Measurements from ENCODE around the gene APP.

Gene APP

DNA sequence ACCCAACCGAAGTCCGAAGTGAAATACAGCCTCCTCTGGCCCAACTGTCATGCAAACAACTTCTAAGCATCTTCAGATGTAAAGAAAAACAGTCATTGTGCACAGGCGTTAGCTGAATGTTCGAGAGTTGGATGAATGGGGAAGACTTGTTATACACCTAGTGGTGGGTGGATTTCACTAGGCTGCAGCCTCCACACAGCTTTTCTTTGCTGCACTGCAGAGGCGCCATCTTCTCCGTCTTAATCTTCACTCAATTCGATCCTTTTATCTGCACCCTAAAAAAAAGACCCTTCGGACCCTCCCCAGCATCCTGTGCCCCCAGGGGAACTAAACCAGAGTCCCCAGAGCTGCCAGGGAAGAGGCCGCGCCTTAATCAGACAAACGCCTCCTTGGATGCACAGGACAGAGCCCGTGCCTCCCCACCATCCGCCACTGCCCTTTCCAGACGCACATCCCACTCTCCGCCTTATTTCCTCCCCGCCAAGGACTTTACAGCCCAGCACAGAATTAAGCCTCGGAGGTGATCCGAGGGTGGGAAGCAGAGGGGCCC, 1.4 kb downstream of the APP start:
- TF ChIP-seq, protein P1, sequence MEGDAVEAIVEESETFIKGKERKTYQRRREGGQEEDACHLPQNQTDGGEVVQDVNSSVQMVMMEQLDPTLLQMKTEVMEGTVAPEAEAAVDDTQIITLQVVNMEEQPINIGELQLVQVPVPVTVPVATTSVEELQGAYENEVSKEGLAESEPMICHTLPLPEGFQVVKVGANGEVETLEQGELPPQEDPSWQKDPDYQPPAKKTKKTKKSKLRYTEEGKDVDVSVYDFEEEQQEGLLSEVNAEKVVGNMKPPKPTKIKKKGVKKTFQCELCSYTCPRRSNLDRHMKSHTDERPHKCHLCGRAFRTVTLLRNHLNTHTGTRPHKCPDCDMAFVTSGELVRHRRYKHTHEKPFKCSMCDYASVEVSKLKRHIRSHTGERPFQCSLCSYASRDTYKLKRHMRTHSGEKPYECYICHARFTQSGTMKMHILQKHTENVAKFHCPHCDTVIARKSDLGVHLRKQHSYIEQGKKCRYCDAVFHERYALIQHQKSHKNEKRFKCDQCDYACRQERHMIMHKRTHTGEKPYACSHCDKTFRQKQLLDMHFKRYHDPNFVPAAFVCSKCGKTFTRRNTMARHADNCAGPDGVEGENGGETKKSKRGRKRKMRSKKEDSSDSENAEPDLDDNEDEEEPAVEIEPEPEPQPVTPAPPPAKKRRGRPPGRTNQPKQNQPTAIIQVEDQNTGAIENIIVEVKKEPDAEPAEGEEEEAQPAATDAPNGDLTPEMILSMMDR (IDR thresholded peaks at IDR 0.05; ENCODE audit: unreplicated experiment in 3 of 3): peak; percentile 37 to 56 (median 43)
- Mint-ChIP-seq H3K4me3 (peak overlapping the region; percentile 96 to 97 (median 96)), H3K27ac (peak overlapping the region; percentile 95 to 98 (median 98)), H3K9me3 (no peaks in the 10 kb centered on the region), H3K27me3 (ENCODE audit: low read depth) (peaks cover 16% of the 10 kb centered on the region), H3K4me1 (peaks cover 44% of the 10 kb centered on the region), H3K36me3 (ENCODE audit: low read depth) (no peaks in the 10 kb centered on the region)

DNA sequence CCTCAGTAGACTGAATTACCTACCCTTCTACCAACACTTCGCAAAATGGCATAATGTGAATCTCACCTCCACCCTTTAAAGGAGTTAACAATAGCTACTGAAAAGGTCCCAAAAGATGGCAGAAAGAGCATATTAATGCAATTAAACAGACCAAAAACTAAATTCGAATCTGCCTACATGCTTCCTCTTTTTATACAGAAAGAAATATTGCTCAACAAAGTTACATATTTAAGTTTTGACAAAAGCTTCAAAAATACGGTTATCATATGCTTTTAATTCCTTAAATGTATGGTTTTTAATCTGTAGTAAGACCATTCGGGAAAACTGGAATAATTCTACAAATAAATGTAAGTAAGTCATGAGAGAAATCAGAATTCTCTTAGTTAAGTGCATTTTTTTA, 2.2 kb downstream of the APP start:
- H3K9me3 Mint-ChIP-seq: no peaks in the 10 kb centered on the region

DNA sequence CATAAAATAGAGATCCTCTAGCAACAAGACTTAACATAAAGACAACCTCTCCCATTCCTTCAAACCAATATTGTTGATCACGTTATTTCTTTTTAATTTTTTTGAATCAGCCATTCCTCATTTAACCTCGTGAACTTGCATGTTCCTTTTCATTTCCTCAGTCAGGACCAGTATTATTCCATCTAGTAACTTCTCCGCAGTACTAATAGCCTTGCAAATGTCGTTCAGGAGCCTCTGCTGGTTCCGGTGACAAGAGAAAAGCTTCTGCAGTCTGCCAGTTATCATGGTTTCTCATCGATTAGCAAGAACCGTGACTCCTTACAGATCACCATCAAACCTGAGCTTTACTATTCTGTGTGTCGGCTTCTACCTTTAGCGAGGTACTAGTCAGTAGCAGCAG, 3.0 kb downstream of the APP start:
- TF ChIP-seq, protein P1 (IDR thresholded peaks at IDR 0.05; ENCODE audit: unreplicated experiment in 3 of 3): no peak
- peaks cover 48% of the 10 kb centered on the region for H3K4me1 Mint-ChIP-seq
- peak overlapping the region; percentile 78 to 97 (median 96) for H3K4me3 Mint-ChIP-seq
- peak overlapping the region; percentile 58 to 85 (median 65) for H3K27ac Mint-ChIP-seq
- H3K27me3 Mint-ChIP-seq (ENCODE audit: low read depth): peaks cover 13% of the 10 kb centered on the region
- peaks cover 3% of the 10 kb centered on the region for H3K36me3 Mint-ChIP-seq (ENCODE audit: low read depth)
- no peaks in the 10 kb centered on the region for H3K9me3 Mint-ChIP-seq

More for the DNA sequence above, 2.2 kb downstream of the APP start:
- peak overlapping the region; percentile 96 to 97 (median 96) for H3K4me3 Mint-ChIP-seq
- peaks cover 2% of the 10 kb centered on the region for H3K36me3 Mint-ChIP-seq (ENCODE audit: low read depth)
- peaks cover 46% of the 10 kb centered on the region for H3K4me1 Mint-ChIP-seq
- TF ChIP-seq, protein P1 (IDR thresholded peaks at IDR 0.05; ENCODE audit: unreplicated experiment in 3 of 3): no peak
- H3K27me3 Mint-ChIP-seq (ENCODE audit: low read depth): peaks cover 13% of the 10 kb centered on the region
- peak overlapping the region; percentile 69 to 98 (median 95) for H3K27ac Mint-ChIP-seq

DNA sequence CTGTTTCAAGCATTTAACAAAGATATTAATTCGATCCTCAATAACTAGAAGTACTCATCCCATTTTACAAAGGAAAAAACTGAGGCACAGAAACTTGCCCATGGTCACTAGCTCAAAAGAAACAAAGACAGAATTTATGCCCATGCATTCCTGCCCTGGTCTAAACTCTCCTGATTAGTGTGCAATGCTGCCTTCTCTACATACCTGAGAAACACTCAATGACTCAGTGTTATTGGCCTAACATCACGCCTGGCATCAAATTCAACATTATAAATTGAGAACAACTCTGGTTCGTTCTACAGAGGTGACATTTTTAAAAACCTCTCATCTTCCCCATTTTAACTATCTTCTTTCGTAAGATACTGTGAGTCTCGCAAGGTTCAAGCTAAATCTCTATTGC, 5.2 kb downstream of the APP start:
- no peak overlapping the region for H3K4me3 Mint-ChIP-seq
- H3K4me1 Mint-ChIP-seq: peaks cover 39% of the 10 kb centered on the region
- peaks cover 7% of the 10 kb centered on the region for H3K36me3 Mint-ChIP-seq (ENCODE audit: low read depth)
- no peaks in the 10 kb centered on the region for H3K9me3 Mint-ChIP-seq
- no peaks in the 10 kb centered on the region for H3K27me3 Mint-ChIP-seq (ENCODE audit: low read depth)
- peak overlapping the region; percentile 3 to 76 (median 9) for H3K27ac Mint-ChIP-seq
- TF ChIP-seq, protein P1 (IDR thresholded peaks at IDR 0.05; ENCODE audit: unreplicated experiment in 3 of 3): no peak

DNA sequence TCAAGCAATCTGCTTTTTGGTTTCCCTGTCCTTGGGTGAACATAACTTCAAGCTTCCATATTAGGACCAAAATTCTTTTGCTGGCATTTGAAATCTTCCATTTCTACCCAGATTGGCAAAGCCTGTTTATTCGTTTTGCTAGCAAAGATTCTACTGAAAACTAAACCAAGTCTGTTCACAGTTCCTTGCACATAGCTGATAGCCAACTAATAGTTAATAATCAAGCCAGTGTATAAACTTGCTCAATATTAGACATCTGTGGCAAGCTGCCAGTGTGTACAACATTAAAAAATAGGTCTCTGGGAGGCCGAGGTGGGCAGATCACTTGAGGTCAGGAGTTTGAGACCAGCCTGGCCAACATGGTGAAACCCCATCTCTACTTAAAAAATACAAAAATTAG, 6.3 kb downstream of the APP start:
- no peaks in the 10 kb centered on the region for H3K9me3 Mint-ChIP-seq
- H3K4me3 Mint-ChIP-seq: peak overlapping the region in 2 of 3 experiments; percentile 8 to 17
- peaks cover 14% of the 10 kb centered on the region for H3K36me3 Mint-ChIP-seq (ENCODE audit: low read depth)
- TF ChIP-seq, protein P1 (IDR thresholded peaks at IDR 0.05; ENCODE audit: unreplicated experiment in 3 of 3): no peak
- H3K4me1 Mint-ChIP-seq: peaks cover 48% of the 10 kb centered on the region
- H3K27ac Mint-ChIP-seq: peak overlapping the region; percentile 78 to 88 (median 79)
- no peaks in the 10 kb centered on the region for H3K27me3 Mint-ChIP-seq (ENCODE audit: low read depth)

DNA sequence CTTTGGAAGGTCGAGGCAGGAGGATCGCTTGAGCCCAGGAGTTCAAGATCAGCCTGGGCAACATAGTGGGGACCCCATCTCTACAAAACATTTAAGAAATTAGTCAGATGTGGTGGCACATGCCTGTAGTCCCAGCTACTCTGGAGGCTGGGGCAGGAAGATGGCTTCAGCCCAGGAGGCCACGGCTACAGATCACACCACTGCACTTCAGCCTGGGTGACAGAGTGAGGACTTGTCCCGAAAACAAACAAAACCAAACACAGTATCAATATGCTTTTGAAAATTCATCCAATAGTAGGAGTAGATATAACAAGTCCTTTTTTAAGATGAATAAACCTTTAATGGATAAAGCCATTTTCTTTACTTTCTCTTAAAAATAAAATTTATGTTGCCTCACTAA, 8.5 kb downstream of the APP start:
- Mint-ChIP-seq H3K9me3 (no peaks in the 10 kb centered on the region), H3K4me3 (no peak overlapping the region), H3K27me3 (ENCODE audit: low read depth) (no peaks in the 10 kb centered on the region), H3K4me1 (peaks cover 37% of the 10 kb centered on the region), H3K27ac (peak overlapping the region in 1 of 3 experiments; percentile 32), H3K36me3 (ENCODE audit: low read depth) (peaks cover 31% of the 10 kb centered on the region)
- TF ChIP-seq, protein P1 (IDR thresholded peaks at IDR 0.05; ENCODE audit: unreplicated experiment in 3 of 3): no peak

All from nephron (organoid).